H9 (cell line): ENCODE data around the gene DYTN. TPM values are rescaled to one million over a fixed set of nuclear protein-coding genes. Genes with fewer than 3 reads are reported as not detected.

Experiments
- DNase-seq: peaks from one replicate; pipeline ENCODE4 v3.0.0-alpha.2; 2017
- H2AFZ ChIP-seq: one replicate; pipeline ENCODE4 v1.6.1; 2013; ENCODE audit warnings: mild to moderate bottlenecking, low read length, control low read depth, moderate library complexity
- H2AK5ac ChIP-seq: 2 replicates; pipeline ENCODE4 v1.6.1; 2013; ENCODE audit warnings: low read length, control low read depth, mixed read lengths; ENCODE audit not compliant: insufficient read length
- H2BK120ac ChIP-seq: one replicate; pipeline ENCODE4 v1.6.1; 2013; ENCODE audit warnings: low read depth, mild to moderate bottlenecking, low read length, control low read depth, inconsistent platforms; ENCODE audit not compliant: poor library complexity, severe bottlenecking
- H2BK12ac ChIP-seq: 2 replicates; pipeline ENCODE4 v1.6.1; 2013; ENCODE audit warnings: low read length, control low read depth, mixed read lengths, low read depth; ENCODE audit not compliant: insufficient read length
- H2BK15ac ChIP-seq: 2 replicates; pipeline ENCODE4 v1.6.1; 2013; ENCODE audit warnings: low read depth, low read length, control low read depth
- H2BK20ac ChIP-seq: one replicate; pipeline ENCODE4 v1.6.1; 2013; ENCODE audit warnings: low read depth, mild to moderate bottlenecking, low read length, control low read depth, inconsistent platforms; ENCODE audit not compliant: poor library complexity, severe bottlenecking
- H2BK5ac ChIP-seq: 2 replicates; pipeline ENCODE4 v1.6.1; 2013; ENCODE audit warnings: low read length, control low read depth, mixed read lengths; ENCODE audit not compliant: insufficient read length
- H3K14ac ChIP-seq: 2 replicates; pipeline ENCODE4 v1.6.1; 2013; ENCODE audit warnings: low read length, control low read depth; ENCODE audit not compliant: insufficient read depth
- H3K18ac ChIP-seq: 2 replicates; pipeline ENCODE4 v1.6.1; 2013; ENCODE audit warnings: low read depth, mild to moderate bottlenecking, mixed read lengths, low read length, control low read depth; ENCODE audit not compliant: insufficient read length
- H3K23ac ChIP-seq: 2 replicates; pipeline ENCODE4 v1.6.1; 2013; ENCODE audit warnings: low read length, control low read depth, mixed read lengths, low read depth; ENCODE audit not compliant: insufficient read length
- H3K23me2 ChIP-seq: 2 replicates; pipeline ENCODE4 v1.6.1; 2013; ENCODE audit warnings: low read depth, mild to moderate bottlenecking, mixed read lengths, low read length, control low read depth; ENCODE audit not compliant: insufficient read length, poor library complexity, severe bottlenecking
- H3K27ac ChIP-seq: 2 replicates; pipeline ENCODE4 v1.5.1; 2013; ENCODE audit warnings: low read length, control low read depth, mixed read lengths, low read depth; ENCODE audit not compliant: insufficient read length
- H3K27me3 ChIP-seq: 2 replicates; pipeline ENCODE4 v1.6.1; 2013; ENCODE audit warnings: low read length, control low read depth, inconsistent platforms; ENCODE audit not compliant: insufficient read depth
- H3K4ac ChIP-seq: 2 replicates; pipeline ENCODE4 v1.6.1; 2013; ENCODE audit warnings: low read depth, mild to moderate bottlenecking, control low read depth, inconsistent platforms, low read length, moderate library complexity
- H3K4me1 ChIP-seq: 2 replicates; pipeline ENCODE4 v1.6.1; 2013; ENCODE audit warnings: low read length, control low read depth, inconsistent platforms; ENCODE audit not compliant: insufficient read depth
- H3K4me2 ChIP-seq: 2 replicates; pipeline ENCODE4 v1.6.1; 2013; ENCODE audit warnings: low read length, control low read depth, mixed read lengths; ENCODE audit not compliant: insufficient read length, insufficient read depth
- H3K56ac ChIP-seq: 2 replicates; pipeline ENCODE4 v1.6.1; 2013; ENCODE audit warnings: low read depth, mild to moderate bottlenecking, mixed read lengths, low read length, control low read depth; ENCODE audit not compliant: insufficient read length
- H3K79me1 ChIP-seq: 2 replicates; pipeline ENCODE4 v1.6.1; 2013; ENCODE audit warnings: low read depth, mild to moderate bottlenecking, moderate library complexity, low read length, control low read depth, inconsistent platforms; ENCODE audit not compliant: insufficient read depth, poor library complexity, severe bottlenecking
- H3K79me2 ChIP-seq: 2 replicates; pipeline ENCODE4 v1.6.1; 2013; ENCODE audit warnings: low read length, control low read depth, inconsistent platforms; ENCODE audit not compliant: insufficient read depth
- H3K9ac ChIP-seq: 2 replicates; pipeline ENCODE4 v1.6.1; 2013; ENCODE audit warnings: low read length, control low read depth, mixed read lengths; ENCODE audit not compliant: insufficient read length; ENCODE audit errors: extremely low read depth
- H3K9me3 ChIP-seq: one replicate; pipeline ENCODE4 v1.6.1; 2013; ENCODE audit warnings: low read depth, low read length, inconsistent platforms; ENCODE audit not compliant: control insufficient read depth
- H3T11ph ChIP-seq: one replicate; pipeline ENCODE4 v1.6.1; 2013; ENCODE audit warnings: mild to moderate bottlenecking, low read length, control low read depth, inconsistent platforms
- H4K20me1 ChIP-seq: one replicate; pipeline ENCODE4 v1.6.1; 2013; ENCODE audit not compliant: control insufficient read depth, insufficient read length, insufficient read depth
- H4K5ac ChIP-seq: 2 replicates; pipeline ENCODE4 v1.6.1; 2013; ENCODE audit warnings: low read depth, mild to moderate bottlenecking, mixed read lengths, low read length, control low read depth; ENCODE audit not compliant: insufficient read length
- H4K8ac ChIP-seq: replicated peaks from 2 replicates; pipeline ENCODE4 v1.6.1; 2013; ENCODE audit warnings: low read length, control low read depth, mixed read lengths, low read depth; ENCODE audit not compliant: insufficient read length
- H4K91ac ChIP-seq: 2 replicates; pipeline ENCODE4 v1.6.1; 2013; ENCODE audit warnings: low read depth, mild to moderate bottlenecking, moderate library complexity, mixed read lengths, low read length, control low read depth; ENCODE audit not compliant: insufficient read length
- H3K27ac Mint-ChIP-seq, 3 experiments: 2 replicates in 2 of 3; 3 replicates in 1 of 3; pipeline ENCODE4 v1.8.0; 2020 to 2021; ENCODE audit warnings: mixed read lengths in 3 of 3, mild to moderate bottlenecking in 1 of 3, moderate library complexity in 1 of 3
- H3K27me3 Mint-ChIP-seq: 2 replicates; pipeline ENCODE4 v1.8.0; 2021; ENCODE audit warnings: low read depth, mild to moderate bottlenecking, moderate library complexity, mixed read lengths
- H3K36me3 Mint-ChIP-seq, 3 experiments: 2 replicates in 2 of 3; 3 replicates in 1 of 3; pipeline ENCODE4 v1.8.0; 2020 to 2021; ENCODE audit warnings: low read depth in 3 of 3, mixed read lengths in 3 of 3; ENCODE audit not compliant: insufficient read depth in 1 of 3
- H3K4me1 Mint-ChIP-seq, 2 experiments: 2 replicates each; pipeline ENCODE4 v1.8.0; 2020; ENCODE audit warnings: mixed read lengths in 2 of 2
- H3K4me3 Mint-ChIP-seq, 2 experiments: 2 replicates in 1 of 2; 3 replicates in 1 of 2; pipeline ENCODE4 v1.8.0; 2020 to 2021; ENCODE audit warnings: mild to moderate bottlenecking in 2 of 2, mixed read lengths in 2 of 2, moderate library complexity in 1 of 2
- H3K9me3 Mint-ChIP-seq, 2 experiments: 2 replicates in 1 of 2; 3 replicates in 1 of 2; pipeline ENCODE4 v1.8.0; 2020; ENCODE audit warnings: mild to moderate bottlenecking in 2 of 2, mixed read lengths in 2 of 2, moderate library complexity in 1 of 2
- whole genome bisulfite sequencing: extraction: QIAGEN DNeasy Blood & Tissue Kit; methylation state at CpG from one replicate; pipeline ENCODE4 v1.1.7; 2013; ENCODE audit warnings: missing lambda C conversion rate, low lambda C conversion rate, mixed read lengths; ENCODE audit not compliant: insufficient read length; ENCODE audit errors: extremely low coverage; 5-methylcytosine and 5-hydroxymethylcytosine counted together
- total RNA-seq: library from RNA; stranded (reverse); gene quantifications from 2 replicates; pipeline ENCODE4 v1.2.1, GENCODE V29; 2021
- TF ChIP-seq, protein P1 (sequence below): fragments of 200-600 bp; sonication (generic); conservative IDR thresholded peaks from 3 replicates; pipeline ENCODE4 v1.8.0; 2021; ENCODE audit warnings: antibody characterized with exemption, mild to moderate bottlenecking

DYTN gene
- total RNA-seq, 1 experiment from 2014 or later, result not detected

- Histone ChIP-seq H4K20me1 (no peaks in the 10 kb centered on the region), H2BK12ac (no peak overlapping the region), H4K8ac (no peak overlapping the region), H2AK5ac (no peak overlapping the region), H3T11ph (no peak overlapping the region), H4K5ac (no peak overlapping the region), H3K9ac (no peak overlapping the region), H2AFZ (no peak overlapping the region), H3K4me2 (no peak overlapping the region), H3K56ac (no peak overlapping the region), H3K79me1 (no peaks in the 10 kb centered on the region), H3K79me2 (no peaks in the 10 kb centered on the region), H3K27me3 (no peaks in the 10 kb centered on the region), H3K23me2 (no peaks in the 10 kb centered on the region), H2BK15ac (no peak overlapping the region), H4K91ac (no peak overlapping the region), H3K18ac (no peak overlapping the region), H2BK120ac (no peak overlapping the region), H2BK20ac (no peak overlapping the region), H3K4me1 (no peaks in the 10 kb centered on the region), H2BK5ac (no peak overlapping the region), H3K9me3 (no peaks in the 10 kb centered on the region), H3K27ac (no peak overlapping the region), H3K14ac (no peak overlapping the region), H3K23ac (no peak overlapping the region), H3K4ac (no peak overlapping the region)
- Mint-ChIP-seq H3K27me3 (no peaks in the 10 kb centered on the region; the same call in none of the 2 replicates), H3K9me3 (no peaks in the 10 kb centered on the region), H3K4me3 (no peak overlapping the region), H3K36me3 (no peaks in the 10 kb centered on the region), H3K4me1 (no peaks in the 10 kb centered on the region), H3K27ac (no peak overlapping the region)
- TF ChIP-seq, protein P1, sequence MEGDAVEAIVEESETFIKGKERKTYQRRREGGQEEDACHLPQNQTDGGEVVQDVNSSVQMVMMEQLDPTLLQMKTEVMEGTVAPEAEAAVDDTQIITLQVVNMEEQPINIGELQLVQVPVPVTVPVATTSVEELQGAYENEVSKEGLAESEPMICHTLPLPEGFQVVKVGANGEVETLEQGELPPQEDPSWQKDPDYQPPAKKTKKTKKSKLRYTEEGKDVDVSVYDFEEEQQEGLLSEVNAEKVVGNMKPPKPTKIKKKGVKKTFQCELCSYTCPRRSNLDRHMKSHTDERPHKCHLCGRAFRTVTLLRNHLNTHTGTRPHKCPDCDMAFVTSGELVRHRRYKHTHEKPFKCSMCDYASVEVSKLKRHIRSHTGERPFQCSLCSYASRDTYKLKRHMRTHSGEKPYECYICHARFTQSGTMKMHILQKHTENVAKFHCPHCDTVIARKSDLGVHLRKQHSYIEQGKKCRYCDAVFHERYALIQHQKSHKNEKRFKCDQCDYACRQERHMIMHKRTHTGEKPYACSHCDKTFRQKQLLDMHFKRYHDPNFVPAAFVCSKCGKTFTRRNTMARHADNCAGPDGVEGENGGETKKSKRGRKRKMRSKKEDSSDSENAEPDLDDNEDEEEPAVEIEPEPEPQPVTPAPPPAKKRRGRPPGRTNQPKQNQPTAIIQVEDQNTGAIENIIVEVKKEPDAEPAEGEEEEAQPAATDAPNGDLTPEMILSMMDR, result no peak
- no peak for DNase-seq
- WGBS, result no CpG with 5 or more reads among the region's 5 CpGs
Observed at GRCh38 chr2:206736935-206737334, 18.7 kb upstream of the DYTN start.
